GM23248 (cell line): ENCODE measurements around the gene FADS1. TPM values are rescaled to one million over a fixed set of nuclear protein-coding genes. Genes with fewer than 3 reads are reported as not detected.

Source experiments
- DNase-seq: peaks from one replicate; pipeline ENCODE4 v3.0.0-alpha.2; 2015
- H2AFZ ChIP-seq: fragments of 200-600 bp; sonication (generic); 2 replicates; pipeline ENCODE4 v1.6.1; 2016; ENCODE audit warnings: antibody characterized with exemption
- H3F3A ChIP-seq: fragments of 200-600 bp; sonication (generic); 2 replicates; pipeline ENCODE4 v1.6.1; 2016; ENCODE audit warnings: mild to moderate bottlenecking, antibody characterized with exemption, mixed run types; ENCODE audit not compliant: insufficient read depth
- H3K27ac ChIP-seq: fragments of 200-600 bp; sonication (generic); 2 replicates; pipeline ENCODE4 v1.5.1; 2016; ENCODE audit warnings: mild to moderate bottlenecking
- H3K27me3 ChIP-seq: fragments of 200-600 bp; sonication (generic); replicated peaks from 2 replicates; pipeline ENCODE4 v1.6.1; 2016; ENCODE audit warnings: mild to moderate bottlenecking; ENCODE audit not compliant: insufficient read depth
- H3K36me3 ChIP-seq: fragments of 200-600 bp; sonication (generic); 2 replicates; pipeline ENCODE4 v1.6.1; 2016; ENCODE audit warnings: low read depth, mild to moderate bottlenecking
- H3K4me1 ChIP-seq: fragments of 200-600 bp; sonication (generic); 2 replicates; pipeline ENCODE4 v1.6.1; 2016; ENCODE audit warnings: mild to moderate bottlenecking; ENCODE audit not compliant: insufficient read depth
- H3K4me2 ChIP-seq: fragments of 200-600 bp; sonication (generic); one replicate; pipeline ENCODE4 v1.6.1; 2016; ENCODE audit warnings: mild to moderate bottlenecking; ENCODE audit not compliant: unreplicated experiment
- H3K4me3 ChIP-seq: fragments of 200-600 bp; sonication (generic); 2 replicates; pipeline ENCODE4 v1.5.1; 2016; ENCODE audit warnings: mild to moderate bottlenecking
- H3K79me2 ChIP-seq: fragments of 200-600 bp; sonication (generic); 2 replicates; pipeline ENCODE4 v1.6.1; 2016; ENCODE audit warnings: mild to moderate bottlenecking; ENCODE audit not compliant: insufficient read depth
- H3K9ac ChIP-seq: fragments of 200-600 bp; sonication (generic); 2 replicates; pipeline ENCODE4 v1.6.1; 2016; ENCODE audit warnings: mild to moderate bottlenecking
- H3K9me2 ChIP-seq: fragments of 200-600 bp; sonication (generic); 2 replicates; pipeline ENCODE4 v1.6.1; 2016; ENCODE audit warnings: mixed run types, mild to moderate bottlenecking, moderate library complexity; ENCODE audit not compliant: insufficient read depth
- H3K9me3 ChIP-seq: fragments of 200-600 bp; sonication (generic); one replicate; pipeline ENCODE4 v1.6.1; 2017; ENCODE audit warnings: low read depth
- H4K20me1 ChIP-seq: fragments of 200-600 bp; sonication (generic); 2 replicates; pipeline ENCODE4 v1.6.0; 2016; ENCODE audit not compliant: insufficient read depth
- EZH2 ChIP-seq: fragments of 200-600 bp; sonication (generic); IDR thresholded peaks from 2 replicates; pipeline ENCODE4 v1.6.1; 2018; ENCODE audit warnings: antibody characterized with exemption, mild to moderate bottlenecking; ENCODE audit not compliant: insufficient read depth, poor library complexity, severe bottlenecking
- EZH2phosphoT487 ChIP-seq: fragments of 200-600 bp; sonication (generic); IDR thresholded peaks from 2 replicates; pipeline ENCODE4 v1.6.1; 2018; ENCODE audit warnings: antibody characterized with exemption, moderate library complexity, mild to moderate bottlenecking, low read depth; ENCODE audit not compliant: insufficient read depth
- whole genome bisulfite sequencing, 2 experiments: methylation state at CpG; one replicate each; pipeline ENCODE4 v1.1.6; 2015 to 2017; ENCODE audit warnings: low lambda C conversion rate in 2 of 2, low coverage in 1 of 2; ENCODE audit errors: missing lambda C conversion rate in 2 of 2; 5-methylcytosine and 5-hydroxymethylcytosine counted together
- in situ Hi-C: fragments of 300-500 bp; cut with MboI; formaldehyde crosslinking; loops from 2 replicates; pipeline ENCODE4 v1.15.0; 2020
- polyA plus RNA-seq: library from polyadenylated mRNA; unstranded; fragments of >200 nt; fragmentation: Nextera tagmentation; extraction: Ambion mirVana; gene quantifications from 2 replicates; pipeline ENCODE4 v1.2.1, GENCODE V29; 2016
- total RNA-seq: library from RNA; depleted of rRNA; stranded (reverse); fragments of >200 nt; shearing (Covaris generic); gene quantifications from 2 replicates; pipeline ENCODE4 v1.2.3, GENCODE V29; 2014

Gene FADS1
- total and polyA plus RNA-seq, 2 experiments from 2014 or later, result 12.9 to 19.7 TPM

DNA sequence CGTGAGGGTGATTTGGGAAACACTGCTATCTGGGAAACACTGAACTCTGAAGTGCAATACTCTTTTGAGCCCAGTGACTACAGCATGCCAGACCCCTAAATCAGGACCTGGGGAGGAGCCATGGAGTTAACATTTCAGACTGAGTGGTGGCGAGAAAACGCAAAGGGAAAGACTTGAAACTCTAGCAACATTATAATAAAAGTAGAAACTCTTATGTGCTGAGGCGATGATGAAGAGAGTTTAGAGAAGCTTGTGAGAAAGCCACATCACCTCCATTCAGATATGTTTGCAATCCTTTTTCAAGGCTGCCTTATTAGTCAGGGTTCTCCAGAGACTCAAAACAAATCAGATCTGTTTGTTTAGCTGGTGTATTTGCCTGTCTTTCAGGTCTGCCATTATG is 22.2 kb downstream of the FADS1 start:
- in situ Hi-C loops, result no loop called here
- no peak overlapping the region for H3K27ac ChIP-seq
- DNase-seq, result no peak
- TF ChIP-seq EZH2phosphoT487 (no peak), EZH2 (no peak)
- H3F3A ChIP-seq, result no peaks in the 10 kb centered on the region
- WGBS, 2 experiments, result 65% methylated on average over 4 of the region's 4 CpGs
- peaks cover 19% of the 10 kb centered on the region; the same call in 1 of the 2 replicates for H3K4me1 ChIP-seq
- H4K20me1 ChIP-seq, result no peaks in the 10 kb centered on the region
- H3K9me2 ChIP-seq, result no peaks in the 10 kb centered on the region
- no peaks in the 10 kb centered on the region for H3K27me3 ChIP-seq
- peaks cover 87% of the 10 kb centered on the region for H3K79me2 ChIP-seq
- no peak overlapping the region for H3K4me3 ChIP-seq
- H3K9me3 ChIP-seq, result no peaks in the 10 kb centered on the region
- H3K9ac ChIP-seq, result no peak overlapping the region
- no peak overlapping the region for H3K4me2 ChIP-seq
- no peak overlapping the region for H2AFZ ChIP-seq
- H3K36me3 ChIP-seq, result 0 out of 2 replicates have a peak, but pooled peaks cover 2% of the 10 kb centered on the region

DNA sequence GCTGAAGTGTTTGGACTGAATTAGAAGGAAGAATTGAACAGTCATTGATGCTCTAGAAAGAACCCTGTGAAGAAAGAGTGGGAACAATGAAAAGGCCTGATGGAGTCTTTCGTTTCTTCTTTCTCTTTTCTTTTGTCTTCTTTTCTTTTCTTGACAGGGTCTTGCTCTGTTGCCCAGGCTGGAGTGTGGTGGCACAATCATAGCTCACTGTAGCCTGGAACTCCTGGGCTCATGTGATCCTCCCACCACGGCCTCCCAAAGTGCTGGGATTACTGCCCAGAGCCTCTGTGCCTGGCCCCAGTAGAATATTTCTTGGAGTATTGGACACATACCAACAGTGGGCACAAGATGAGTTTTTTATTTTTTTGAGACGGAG is 23.0 kb downstream of the FADS1 start:
- no peaks in the 10 kb centered on the region for H3K9me3 ChIP-seq
- 0 out of 2 replicates have a peak, but pooled peaks cover 7% of the 10 kb centered on the region for H3K36me3 ChIP-seq
- peaks cover 19% of the 10 kb centered on the region; the same call in 1 of the 2 replicates for H3K4me1 ChIP-seq
- H3K4me3 ChIP-seq, result peak overlapping the region; percentile 95
- WGBS, 2 experiments, result 11 to 12% methylated on average over 3 of the region's 3 CpGs
- peak overlapping the region; percentile 86 for H3K4me2 ChIP-seq
- H4K20me1 ChIP-seq, result no peaks in the 10 kb centered on the region
- H3K9ac ChIP-seq, result peak overlapping the region; percentile 99
- peak overlapping the region; percentile 88 for H2AFZ ChIP-seq
- H3K79me2 ChIP-seq, result peaks cover 87% of the 10 kb centered on the region
- TF ChIP-seq EZH2 (no peak), EZH2phosphoT487 (no peak)
- DNase-seq, result peak; percentile 19
- in situ Hi-C loops, result no loop called here
- H3K27me3 ChIP-seq, result no peaks in the 10 kb centered on the region
- H3K27ac ChIP-seq, result peak overlapping the region; percentile 98; the same call in 1 of the 2 replicates
- no peaks in the 10 kb centered on the region for H3K9me2 ChIP-seq
- H3F3A ChIP-seq, result no peaks in the 10 kb centered on the region

DNA sequence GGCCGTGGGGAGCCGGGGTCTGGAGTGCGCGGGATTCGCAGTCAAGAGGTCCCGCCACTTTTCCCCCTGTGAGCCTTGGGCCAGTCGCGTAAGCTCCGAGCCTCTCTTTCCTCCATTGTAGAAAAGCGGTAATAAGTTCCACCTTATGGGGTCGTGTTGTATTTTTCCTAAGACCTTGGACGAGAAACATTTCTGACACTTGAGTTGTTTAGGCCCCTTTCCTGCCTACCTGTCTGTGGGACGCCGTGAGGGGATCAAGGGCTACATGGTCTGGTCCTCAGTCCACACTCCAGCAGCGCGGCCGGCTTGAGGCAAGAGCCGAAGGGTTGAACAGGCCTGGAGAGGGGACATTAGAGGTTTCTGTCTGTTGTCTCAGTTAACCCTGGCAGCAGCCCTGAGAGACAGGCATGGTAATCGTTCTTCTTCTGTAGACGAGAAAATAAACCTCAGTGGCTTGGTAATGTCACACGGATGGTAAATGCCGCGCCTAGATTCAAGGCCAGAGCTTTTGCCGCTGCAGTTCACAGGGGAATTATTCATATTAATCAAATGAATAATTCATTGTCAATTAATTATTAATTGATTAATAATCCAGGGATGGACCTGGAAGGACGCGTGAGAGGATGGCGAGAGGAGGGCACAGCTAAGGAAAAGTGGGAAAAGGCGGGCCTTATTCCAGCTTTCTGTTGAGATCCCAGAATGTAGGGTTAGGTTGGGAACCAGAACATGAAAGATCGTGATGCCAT is 23.5 kb downstream of the FADS1 start:
- Histone ChIP-seq H3K27ac (peak overlapping the region; percentile 98), H3K4me3 (peak overlapping the region; percentile 95), H3K4me2 (peak overlapping the region; percentile 86), H4K20me1 (no peaks in the 10 kb centered on the region), H3K9me3 (no peaks in the 10 kb centered on the region), H3F3A (no peaks in the 10 kb centered on the region), H3K79me2 (peaks cover 81% of the 10 kb centered on the region), H3K9ac (peak overlapping the region; percentile 99), H3K4me1 (peaks cover 19% of the 10 kb centered on the region; the same call in 1 of the 2 replicates), H3K9me2 (no peaks in the 10 kb centered on the region), H3K36me3 (0 out of 2 replicates have a peak, but pooled peaks cover 12% of the 10 kb centered on the region), H2AFZ (peak overlapping the region; percentile 88), H3K27me3 (no peaks in the 10 kb centered on the region)
- in situ Hi-C loops, result no loop called here
- TF ChIP-seq EZH2phosphoT487, result no peak
- TF ChIP-seq EZH2, result no peak
- WGBS, 2 experiments, result 2% methylated on average over 27 to 29 of the region's 29 CpGs
- peak; percentile 32 for DNase-seq

DNA sequence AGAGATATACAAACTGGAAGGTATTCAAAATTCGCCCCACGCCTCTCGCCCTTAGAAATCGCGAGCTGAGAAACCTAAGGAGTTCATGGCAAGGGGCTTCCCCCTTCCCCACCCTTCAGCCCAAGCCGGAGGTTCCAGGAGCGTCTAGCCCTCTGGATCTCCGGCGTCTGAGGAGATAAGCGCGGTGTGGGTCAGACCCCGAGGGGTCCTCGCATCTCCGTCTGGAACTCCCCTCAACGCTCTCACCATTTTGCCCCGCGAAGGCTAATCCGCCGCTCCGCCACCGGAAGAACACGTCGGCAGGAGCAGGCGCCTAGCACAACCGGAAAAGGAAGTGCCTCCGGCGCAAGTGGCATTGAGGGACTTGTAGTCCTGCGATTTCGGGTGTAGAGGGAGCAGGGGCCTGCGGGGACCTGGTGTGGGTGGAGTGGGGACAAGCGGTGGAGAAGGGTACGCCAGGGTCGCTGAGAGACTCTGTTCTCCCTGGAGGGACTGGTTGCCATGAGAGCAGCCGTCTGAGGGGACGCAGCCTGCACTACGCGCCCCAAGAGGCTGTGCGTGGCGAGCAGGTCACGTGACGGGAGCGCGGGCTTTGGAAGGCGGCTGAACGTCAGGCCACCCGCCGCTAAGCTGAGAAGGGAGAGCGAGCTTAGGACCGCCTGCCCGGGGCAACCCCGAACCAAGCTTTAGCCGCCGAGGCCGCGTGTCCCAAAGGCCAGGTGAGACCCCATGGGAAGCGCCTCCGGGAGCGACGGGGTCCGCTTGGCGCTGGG is 24.3 kb downstream of the FADS1 start, which contains the start of the genes FEN1 and TMEM258:
TSS of gene FEN1 (plus strand) at position 602 of the 773 bp plus-strand sequence. CDS start 2,451 bp downstream, outside the sequence.
TSS of gene TMEM258 (minus strand) at position 290 of the 773 bp plus-strand sequence. CDS start at position 249, 41 bp downstream.
- no peaks in the 10 kb centered on the region for H4K20me1 ChIP-seq
- H3K4me2 ChIP-seq, result peak within 1 kb of the TSS; percentile 86
- H3K79me2 ChIP-seq, result peaks cover 74% of the 10 kb centered on the region
- no peaks in the 10 kb centered on the region for H3K9me2 ChIP-seq
- in situ Hi-C loops, result no loop called here
- peak within 1 kb of the TSS; percentile 88 for H2AFZ ChIP-seq
- 0 out of 2 replicates have a peak, but pooled peaks cover 12% of the 10 kb centered on the region for H3K36me3 ChIP-seq
- peak within 1 kb of the TSS; percentile 98 for H3K27ac ChIP-seq
- TF ChIP-seq EZH2phosphoT487, result no peak
- no peak for TF ChIP-seq EZH2
- no peaks in the 10 kb centered on the region for H3F3A ChIP-seq
- peaks cover 19% of the 10 kb centered on the region; the same call in 1 of the 2 replicates for H3K4me1 ChIP-seq
- 1% methylated on average over 58 of the region's 61 CpGs for WGBS, 2 experiments
- peak within 1 kb of the TSS; percentile 99 for H3K9ac ChIP-seq
- peak; percentile 97 for DNase-seq
- H3K4me3 ChIP-seq, result peak within 1 kb of the TSS; percentile 95
- no peaks in the 10 kb centered on the region for H3K27me3 ChIP-seq
- no peaks in the 10 kb centered on the region for H3K9me3 ChIP-seq
